BE2C (cell line): ENCODE data around the gene GBX2.

ENCODE experiments used
- DNase-seq: peaks from one replicate; pipeline ENCODE4 v3.0.0-alpha.2; 2020
- H3K27me3 ChIP-seq: fragments of 250-450 bp; sonication (Bioruptor Pico); 2 replicates; pipeline ENCODE4 v1.5.1; 2020; ENCODE audit warnings: mild to moderate bottlenecking
- H3K36me3 ChIP-seq: fragments of 250-450 bp; sonication (Bioruptor Pico); 2 replicates; pipeline ENCODE4 v1.5.1; 2020; ENCODE audit warnings: mild to moderate bottlenecking
- H3K4me1 ChIP-seq: fragments of 250-450 bp; sonication (Bioruptor Pico); 2 replicates; pipeline ENCODE4 v1.5.1; 2020
- H3K4me3 ChIP-seq: 2 replicates; pipeline ENCODE4 v1.5.1; 2011; ENCODE audit warnings: low read depth, low read length
- H3K9me3 ChIP-seq: fragments of 250-450 bp; sonication (Bioruptor Pico); 2 replicates; pipeline ENCODE4 v1.5.1; 2020
- TF ChIP-seq, protein P1 (sequence below): IDR thresholded peaks from 2 replicates; pipeline ENCODE4 v1.5.1; 2012; ENCODE audit warnings: mild to moderate bottlenecking, low read depth, low read length

The GBX2 gene

DNA sequence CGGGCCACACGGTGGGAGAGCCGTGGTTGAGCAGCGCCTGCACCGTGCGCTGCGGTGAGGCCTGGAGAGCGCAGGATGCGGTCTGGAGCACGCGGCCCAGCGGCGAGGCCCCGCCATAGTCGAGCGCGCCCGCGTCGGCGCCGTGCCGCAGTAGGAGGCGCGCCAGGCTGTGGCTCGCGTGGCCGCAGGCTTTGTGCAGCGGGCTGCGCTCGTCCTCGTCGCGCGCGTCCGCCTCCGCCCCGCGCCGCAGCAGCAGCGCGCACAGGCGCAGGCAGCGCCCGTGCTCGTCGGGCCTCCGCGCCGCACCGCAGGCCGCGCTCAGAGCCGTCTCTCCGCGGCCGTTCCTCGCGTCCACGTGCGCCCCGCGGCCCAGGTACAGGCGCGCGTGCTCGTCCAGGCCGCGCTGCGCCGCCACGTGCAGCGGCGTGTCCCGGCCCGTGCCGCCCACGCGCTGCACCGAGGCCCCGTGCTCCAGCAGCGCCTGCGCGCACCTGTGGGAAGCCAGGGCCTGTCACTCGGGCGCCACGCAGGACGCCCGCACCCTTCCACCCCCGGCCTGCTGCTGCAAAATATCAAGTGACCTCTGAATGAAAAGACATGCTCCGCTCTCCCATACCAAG is 46.3 kb upstream of the GBX2 start:
- H3K36me3 ChIP-seq = no peaks in the 10 kb centered on the region
- TF ChIP-seq, protein P1, sequence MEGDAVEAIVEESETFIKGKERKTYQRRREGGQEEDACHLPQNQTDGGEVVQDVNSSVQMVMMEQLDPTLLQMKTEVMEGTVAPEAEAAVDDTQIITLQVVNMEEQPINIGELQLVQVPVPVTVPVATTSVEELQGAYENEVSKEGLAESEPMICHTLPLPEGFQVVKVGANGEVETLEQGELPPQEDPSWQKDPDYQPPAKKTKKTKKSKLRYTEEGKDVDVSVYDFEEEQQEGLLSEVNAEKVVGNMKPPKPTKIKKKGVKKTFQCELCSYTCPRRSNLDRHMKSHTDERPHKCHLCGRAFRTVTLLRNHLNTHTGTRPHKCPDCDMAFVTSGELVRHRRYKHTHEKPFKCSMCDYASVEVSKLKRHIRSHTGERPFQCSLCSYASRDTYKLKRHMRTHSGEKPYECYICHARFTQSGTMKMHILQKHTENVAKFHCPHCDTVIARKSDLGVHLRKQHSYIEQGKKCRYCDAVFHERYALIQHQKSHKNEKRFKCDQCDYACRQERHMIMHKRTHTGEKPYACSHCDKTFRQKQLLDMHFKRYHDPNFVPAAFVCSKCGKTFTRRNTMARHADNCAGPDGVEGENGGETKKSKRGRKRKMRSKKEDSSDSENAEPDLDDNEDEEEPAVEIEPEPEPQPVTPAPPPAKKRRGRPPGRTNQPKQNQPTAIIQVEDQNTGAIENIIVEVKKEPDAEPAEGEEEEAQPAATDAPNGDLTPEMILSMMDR = no peak

DNA sequence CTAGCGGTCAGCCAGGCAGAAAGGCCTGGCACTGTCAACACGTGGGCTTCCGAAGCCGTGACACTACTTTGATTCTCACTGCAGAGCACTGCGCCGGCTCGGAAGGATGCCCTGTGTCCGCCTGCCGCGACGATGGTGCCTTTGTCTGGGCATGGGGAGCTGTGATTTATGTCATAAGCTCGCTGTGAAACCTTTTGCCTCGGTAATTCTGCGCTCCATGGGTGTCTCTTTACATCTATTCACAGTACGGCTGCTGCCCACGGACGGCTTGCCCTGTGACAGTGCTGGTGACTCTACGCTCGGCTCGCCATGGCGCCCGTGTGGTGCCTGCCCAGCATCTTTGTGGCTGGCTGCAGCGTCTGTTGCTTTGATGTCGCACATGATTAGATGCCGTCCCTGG is 43.1 kb upstream of the GBX2 start:
- peaks cover 6% of the 10 kb centered on the region for H3K27me3 ChIP-seq
- TF ChIP-seq, protein P1 = no peak

More for the DNA sequence above, 46.3 kb upstream of the GBX2 start:
- H3K9me3 ChIP-seq = no peaks in the 10 kb centered on the region
- H3K4me1 ChIP-seq = no peaks in the 10 kb centered on the region
- H3K27me3 ChIP-seq = peaks cover 6% of the 10 kb centered on the region; the same call in 1 of the 2 replicates
- H3K4me3 ChIP-seq = no peak overlapping the region
- DNase-seq = no peak

DNA sequence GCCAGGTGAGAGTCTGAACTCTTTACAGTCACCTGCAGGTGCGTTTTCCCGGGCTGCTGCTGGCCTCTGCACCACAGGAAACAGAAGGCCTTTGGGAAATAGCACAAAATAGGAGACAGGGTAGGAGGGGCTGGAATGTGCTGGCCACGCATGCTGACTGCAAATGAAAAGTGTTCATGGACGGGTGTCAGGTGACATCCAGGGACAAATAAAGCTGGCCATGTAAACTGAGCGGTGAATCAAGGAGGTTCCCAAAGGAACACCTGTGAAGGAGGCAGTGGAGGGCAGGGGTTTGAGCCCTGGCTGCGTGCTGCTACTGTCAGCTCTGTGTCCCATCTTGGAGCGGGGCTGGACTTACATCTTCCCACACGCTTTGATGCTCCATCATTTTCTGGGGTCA is 42.4 kb upstream of the GBX2 start:
- Histone ChIP-seq H3K4me3 (no peak overlapping the region), H3K36me3 (no peaks in the 10 kb centered on the region), H3K9me3 (no peaks in the 10 kb centered on the region), H3K4me1 (no peaks in the 10 kb centered on the region), H3K27me3 (peaks cover 6% of the 10 kb centered on the region)
- no peak for DNase-seq
- TF ChIP-seq, protein P1 = no peak

More for the DNA sequence above, 43.1 kb upstream of the GBX2 start:
- no peak for DNase-seq
- Histone ChIP-seq H3K9me3 (no peaks in the 10 kb centered on the region), H3K4me3 (no peak overlapping the region), H3K4me1 (no peaks in the 10 kb centered on the region), H3K36me3 (no peaks in the 10 kb centered on the region)

DNA sequence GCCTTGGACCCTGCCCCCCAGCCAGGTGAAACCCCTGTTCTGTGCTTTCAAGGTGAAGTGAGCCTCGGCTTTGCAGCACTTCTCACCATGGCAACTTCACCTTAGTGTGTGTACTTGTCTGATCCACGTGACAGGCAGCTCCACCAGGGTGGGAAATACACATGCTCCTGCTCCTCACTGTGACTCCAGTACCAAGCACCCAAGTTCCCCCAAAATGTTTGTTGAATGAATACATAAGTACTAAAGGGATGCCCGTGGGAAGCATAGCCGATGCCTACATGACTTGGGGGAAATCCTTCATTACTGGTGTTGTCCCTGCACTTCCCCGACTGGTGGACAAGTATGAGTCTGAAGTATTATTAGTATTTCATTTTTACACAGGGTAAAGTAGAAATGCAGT is 41.8 kb upstream of the GBX2 start:
- no peak for DNase-seq
- H3K9me3 ChIP-seq = no peaks in the 10 kb centered on the region
- H3K4me3 ChIP-seq = no peak overlapping the region
- TF ChIP-seq, protein P1 = no peak
- peaks cover 6% of the 10 kb centered on the region for H3K27me3 ChIP-seq
- H3K36me3 ChIP-seq = no peaks in the 10 kb centered on the region
- no peaks in the 10 kb centered on the region for H3K4me1 ChIP-seq

DNA sequence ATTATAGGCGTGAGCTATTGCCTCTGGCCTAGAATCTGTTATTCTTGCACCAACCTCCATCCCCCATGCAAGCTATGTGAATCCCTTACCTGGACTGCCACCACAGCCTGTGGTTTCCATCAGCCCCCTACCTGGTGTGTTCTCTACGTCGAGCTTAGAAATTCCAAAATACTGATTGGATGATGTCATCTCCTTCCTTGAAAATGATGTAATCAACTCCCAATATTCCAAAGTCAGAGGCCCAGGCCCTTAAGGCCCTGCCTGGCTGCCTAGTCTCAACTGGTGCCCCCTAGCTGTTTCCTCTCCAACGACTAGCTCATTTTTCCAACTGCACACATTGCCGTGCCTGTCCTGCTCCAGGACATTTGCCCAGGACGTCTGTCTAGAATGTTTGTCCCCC is 41.3 kb upstream of the GBX2 start:
- DNase-seq = no peak
- Histone ChIP-seq H3K4me1 (no peaks in the 10 kb centered on the region), H3K27me3 (peaks cover 6% of the 10 kb centered on the region), H3K36me3 (no peaks in the 10 kb centered on the region), H3K4me3 (no peak overlapping the region), H3K9me3 (no peaks in the 10 kb centered on the region)
- TF ChIP-seq, protein P1 = no peak

DNA sequence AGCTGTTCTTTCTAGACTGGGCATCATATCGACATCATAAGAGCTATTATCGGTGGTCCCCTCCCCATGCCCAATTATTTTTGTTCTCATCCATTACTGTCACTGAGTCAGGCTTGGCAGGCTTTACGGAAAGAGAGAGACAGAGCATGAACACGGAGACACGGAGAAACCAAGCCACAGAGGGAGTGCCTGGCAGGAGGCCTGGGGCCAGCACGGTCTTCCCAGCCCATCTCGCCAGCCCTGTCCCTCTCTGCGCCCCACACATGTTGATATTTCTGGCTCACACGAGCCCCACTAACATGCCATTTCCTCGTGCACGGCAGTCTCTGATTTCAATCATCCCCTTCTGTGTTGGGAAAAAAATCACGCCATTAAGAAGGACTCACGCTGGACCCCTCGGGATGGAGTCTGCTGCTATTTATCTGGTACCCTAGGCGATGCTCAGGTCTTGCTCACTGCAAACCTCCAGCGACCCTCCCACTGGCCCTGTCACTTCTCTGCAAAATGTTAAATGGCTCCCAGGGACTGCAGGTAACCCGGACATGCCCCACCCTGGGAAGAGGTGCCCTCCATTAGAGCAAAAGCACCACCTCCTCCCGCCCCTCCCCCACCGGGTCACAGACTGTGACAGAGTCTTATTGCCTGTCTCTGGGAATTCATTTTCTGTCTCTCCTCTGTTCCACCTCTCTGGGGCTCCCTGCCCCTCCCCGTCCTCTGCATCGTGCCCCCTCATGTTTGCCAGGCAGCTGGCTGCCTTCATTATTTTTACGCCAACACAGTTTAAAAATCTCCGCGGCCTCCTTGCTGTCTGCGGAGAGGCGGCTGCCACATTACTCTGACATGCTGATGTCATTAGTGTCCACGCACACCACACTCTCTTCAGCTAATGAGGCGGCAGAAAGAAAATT is 40.1 kb upstream of the GBX2 start:
- Histone ChIP-seq H3K9me3 (no peaks in the 10 kb centered on the region), H3K4me1 (no peaks in the 10 kb centered on the region), H3K36me3 (no peaks in the 10 kb centered on the region), H3K4me3 (no peak overlapping the region), H3K27me3 (peaks cover 4% of the 10 kb centered on the region)
- DNase-seq = no peak
- TF ChIP-seq, protein P1 = no peak
